Endothelial cell of umbilical vein (primary cell): ENCODE results near the gene CHD5. TPM values are rescaled to one million over a fixed set of nuclear protein-coding genes. Genes with fewer than 3 reads are reported as not detected.

Experiments used
- BruUV-seq: library from RNA; stranded (reverse); fragments of 400-500 nt; replicated peaks from 2 replicates; lab custom pipeline; 2021; lab: Mats Ljungman, UMichigan
- CTCF ChIA-PET: fragments of 300-600, 350-600 bp; sonication (Branson Sonifier 250); formaldehyde crosslinking; loops from one replicate; lab custom pipeline; 2021; ENCODE audit warnings: antibody characterized with exemption, inconsistent platforms; lab: Charles Lee
- POLR2A ChIA-PET: fragments of 300-600, 350-600 bp; sonication (Branson Sonifier 250); formaldehyde crosslinking; loops from one replicate; lab custom pipeline; 2021; ENCODE audit warnings: antibody characterized with exemption, inconsistent platforms; lab: Charles Lee
- DNase-seq: peaks from one replicate; pipeline ENCODE4 v3.0.0-alpha.2; 2011; ENCODE audit warnings: low read depth, low spot score
- FAIRE-seq: peaks from 2 replicates; lab custom pipeline; 2011; peaks lifted over from hg19 to GRCh38; lab: Jason Lieb, UNC
- H2AFZ ChIP-seq: 2 replicates; pipeline ENCODE4 v1.6.0; 2012; ENCODE audit warnings: low read depth, low read length, control low read depth, inconsistent platforms
- H3K27ac ChIP-seq: 2 replicates; pipeline ENCODE4 v1.5.1; 2011; ENCODE audit warnings: low read depth, mild to moderate bottlenecking, control low read depth, low read length, moderate library complexity; ENCODE audit not compliant: insufficient read depth
- H3K27me3 ChIP-seq, 2 experiments: 2 replicates each; pipeline versions ENCODE4 v1.6.0 to v1.6.1; 2011; ENCODE audit warnings: low read length in 2 of 2, mixed read lengths in 1 of 2; ENCODE audit not compliant: control insufficient read depth in 2 of 2, insufficient read depth in 2 of 2
- H3K36me3 ChIP-seq, 2 experiments: 2 replicates in 1 of 2; 3 replicates in 1 of 2; pipeline ENCODE4 v1.5.1; 2011; ENCODE audit warnings: low read length in 2 of 2, mild to moderate bottlenecking in 1 of 2, moderate library complexity in 1 of 2; ENCODE audit not compliant: control insufficient read depth in 2 of 2, insufficient read depth in 2 of 2; ENCODE audit errors: extremely low read depth in 1 of 2
- H3K4me1 ChIP-seq: 3 replicates; pipeline ENCODE4 v1.5.1; 2011; ENCODE audit warnings: mild to moderate bottlenecking, low read length; ENCODE audit not compliant: control insufficient read depth, insufficient read depth; ENCODE audit errors: extremely low read depth
- H3K4me2 ChIP-seq: 2 replicates; pipeline ENCODE4 v1.6.1; 2011; ENCODE audit warnings: low read length, control low read depth, mixed read lengths; ENCODE audit not compliant: insufficient read depth
- H3K4me3 ChIP-seq, 3 experiments: fragments of 200-600 bp in 1 of 3; sonication (generic), shearing (Covaris generic) in 1 of 3; replicated peaks in 1 of 3; 2 replicates each; pipeline ENCODE4 v1.5.1; 2011 to 2016; ENCODE audit warnings: control low read depth in 3 of 3, low read length in 3 of 3, mild to moderate bottlenecking in 2 of 3, inconsistent platforms in 1 of 3, low read depth in 1 of 3, moderate library complexity in 1 of 3; ENCODE audit not compliant: insufficient read depth in 1 of 3
- H3K79me2 ChIP-seq: 2 replicates; pipeline ENCODE4 v1.6.0; 2012; ENCODE audit warnings: low read length, inconsistent platforms; ENCODE audit not compliant: control insufficient read depth, insufficient read depth
- H3K9ac ChIP-seq: replicated peaks from 2 replicates; pipeline ENCODE3; 2011; ENCODE audit warnings: low read length, control low read depth; ENCODE audit not compliant: insufficient read depth; ENCODE audit errors: extremely low read depth
- H3K9me1 ChIP-seq: replicated peaks from 3 replicates; pipeline ENCODE4 v1.6.0; 2011; ENCODE audit warnings: mild to moderate bottlenecking, low read length; ENCODE audit not compliant: control insufficient read depth, insufficient read depth; ENCODE audit errors: extremely low read depth
- H3K9me3 ChIP-seq: replicated peaks from 2 replicates; pipeline ENCODE4 v1.5.1; 2012; ENCODE audit warnings: low read length, inconsistent platforms; ENCODE audit not compliant: control insufficient read depth, insufficient read depth
- H4K20me1 ChIP-seq: replicated peaks from 2 replicates; pipeline ENCODE3; 2011; ENCODE audit warnings: mild to moderate bottlenecking, low read length; ENCODE audit not compliant: control insufficient read depth, insufficient read depth; ENCODE audit errors: extremely low read depth
- CTCF ChIP-seq, 2 donors: IDR thresholded peaks; 1 replicate in 1 of 2; 2 replicates in 1 of 2; pipeline ENCODE4 v1.5.1; 2011; ENCODE audit warnings: low read length in 2 of 2, mild to moderate bottlenecking in 2 of 2, moderate library complexity in 2 of 2, control low read depth in 1 of 2, inconsistent platforms in 1 of 2, low read depth in 1 of 2; ENCODE audit not compliant: insufficient read depth in 1 of 2; ENCODE audit errors: extremely low read depth in 1 of 2
- EZH2 ChIP-seq: IDR thresholded peaks from 2 replicates; pipeline ENCODE4 v1.6.1; 2012; ENCODE audit warnings: borderline replicate concordance, low read depth, mild to moderate bottlenecking, moderate library complexity, low read length, inconsistent platforms; ENCODE audit not compliant: severe bottlenecking
- FOS ChIP-seq: IDR thresholded peaks from 2 replicates; pipeline ENCODE4 v1.6.1; 2011; ENCODE audit warnings: mild to moderate bottlenecking, low read length, moderate library complexity, borderline replicate concordance; ENCODE audit not compliant: insufficient read depth
- GATA2 ChIP-seq: IDR thresholded peaks from 2 replicates; pipeline ENCODE4 v1.7.0; 2011; ENCODE audit warnings: low read depth, mild to moderate bottlenecking, moderate library complexity, mixed read lengths, low read length; ENCODE audit not compliant: insufficient read length, insufficient read depth
- JUN ChIP-seq: IDR thresholded peaks from 2 replicates; pipeline ENCODE4 v1.6.1; 2011; ENCODE audit warnings: borderline replicate concordance, low read depth; ENCODE audit not compliant: insufficient read length, insufficient read depth
- MAX ChIP-seq: IDR thresholded peaks from 2 replicates; pipeline ENCODE4 v1.6.1; 2011; ENCODE audit not compliant: insufficient read depth, insufficient read length
- MYC ChIP-seq: IDR thresholded peaks from one replicate; pipeline ENCODE4 v1.6.1; 2011; ENCODE audit warnings: mild to moderate bottlenecking, low read depth, low read length
- POLR2A ChIP-seq: IDR thresholded peaks from 2 replicates; pipeline ENCODE4 v1.6.1; 2012; ENCODE audit warnings: low read depth, mild to moderate bottlenecking, control low read depth, low read length
- POLR2AphosphoS5 ChIP-seq: IDR thresholded peaks from 2 replicates; pipeline ENCODE4 v1.6.1; 2012; ENCODE audit warnings: low read depth, mild to moderate bottlenecking, control low read depth, low read length, moderate library complexity; ENCODE audit not compliant: insufficient read depth
- dilution Hi-C: fragments of 300-500 bp; cut with MboI; formaldehyde crosslinking; loops from one replicate; pipeline ENCODE4 v1.15.0; 2019; ENCODE audit warnings: low sequenced_read_pairs; ENCODE audit not compliant: extremely low pct_ligation_motif_present
- intact Hi-C: fragments of 100-400 bp; cut with micrococcal nuclease; formaldehyde crosslinking; loops from one replicate; pipeline ENCODE4 v1.10.0; 2022
- polyA plus RNA-seq, 4 experiments: library from polyadenylated mRNA; depleted of rRNA in 3 of 4; stranded (reverse) in 3 of 4; unstranded in 1 of 4; fragments of >200 nt; gene quantifications; 2 replicates each; pipeline versions ENCODE4 v1.2.1 to v1.2.3, GENCODE V29; 2011 to 2012; ENCODE audit warnings: missing spikeins in 1 of 4
- total RNA-seq: library from RNA; stranded (reverse); gene quantifications from 2 replicates; pipeline ENCODE4 v1.2.3, GENCODE V29; 2021

CHD5 gene
- total and polyA plus RNA-seq, 2 donors (not counting 3 experiments of a cell fraction or from before 2014, with no cell fraction given): 0.04 to 0.11 TPM

DNA sequence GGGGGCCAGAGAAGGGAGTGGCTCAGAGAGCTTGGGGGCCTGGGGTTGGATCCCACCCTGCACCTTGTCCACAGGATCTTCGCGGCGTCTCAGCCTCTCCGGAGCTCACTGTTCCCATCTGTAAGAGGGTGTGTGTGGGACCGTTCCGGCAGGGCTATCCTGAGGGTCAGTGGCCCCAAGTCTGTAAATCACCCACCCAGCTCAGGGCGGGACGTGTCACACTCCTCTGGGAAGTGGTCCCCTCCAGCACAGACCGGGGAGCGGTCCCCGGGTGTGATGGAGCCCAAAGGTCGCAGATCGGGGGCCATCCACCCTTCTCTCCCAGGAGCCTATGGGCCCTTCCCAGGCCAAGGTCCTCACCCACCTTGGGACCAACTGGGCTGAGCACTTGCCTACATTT is 94.5 kb downstream of the CHD5 start:
- Histone ChIP-seq H3K4me1 (no peaks in the 10 kb centered on the region), H3K27me3 (no peaks in the 10 kb centered on the region), H3K27ac (no peak overlapping the region), H4K20me1 (no peaks in the 10 kb centered on the region), H2AFZ (no peak overlapping the region), H3K9me3 (no peaks in the 10 kb centered on the region), H3K4me3 (no peak overlapping the region), H3K79me2 (no peaks in the 10 kb centered on the region), H3K4me2 (no peak overlapping the region), H3K9me1 (no peaks in the 10 kb centered on the region), H3K9ac (no peak overlapping the region), H3K36me3 (no peaks in the 10 kb centered on the region)
- intact Hi-C loops (no loop called here), dilution Hi-C loops (no loop called here)
- no TSS peak for BruUV-seq
- no peak for TF ChIP-seq FOS
- no peak for TF ChIP-seq EZH2
- TF ChIP-seq POLR2A: no peak
- TF ChIP-seq MAX: no peak
- TF ChIP-seq POLR2AphosphoS5: no peak
- no peak for TF ChIP-seq JUN
- no peak for TF ChIP-seq MYC
- no peak for DNase-seq
- ChIA-PET CTCF (interaction anchor here (1.1 to 1.6 kb wide), 3 partner anchors 32 to 159 kb away, joined by 3 to 5 read pairs (median 3); no protein-coding TSS in a partner anchor), POLR2A (no interaction called here)
- no peak for FAIRE-seq

- Histone ChIP-seq H2AFZ (no peak overlapping the region), H3K9me3 (no peaks in the 10 kb centered on the region), H4K20me1 (no peaks in the 10 kb centered on the region), H3K27me3 (no peaks in the 10 kb centered on the region), H3K4me2 (no peak overlapping the region), H3K4me1 (no peaks in the 10 kb centered on the region), H3K9me1 (no peaks in the 10 kb centered on the region), H3K4me3 (no peak overlapping the region), H3K9ac (no peak overlapping the region), H3K36me3 (no peaks in the 10 kb centered on the region), H3K79me2 (no peaks in the 10 kb centered on the region), H3K27ac (no peak overlapping the region)
- no TSS peak for BruUV-seq
- ChIA-PET CTCF (interaction anchor here (1.0 to 1.6 kb wide), 4 partner anchors 12 to 160 kb away, joined by 3 to 5 read pairs (median 3); no protein-coding TSS in a partner anchor), POLR2A (interaction anchor here (0.6 kb wide), 1 partner anchor 15 kb away, joined by 3 read pairs; no protein-coding TSS in a partner anchor)
- DNase-seq (no peak), FAIRE-seq (no peak)
- TF ChIP-seq POLR2AphosphoS5 (no peak), CTCF (IDR thresholded peaks at IDR 0.05; ENCODE audit: extremely low read depth in 1 of 2, insufficient read depth in 1 of 2, low read depth in 1 of 2, low read length in 2 of 2) (no peak), MYC (no peak), POLR2A (no peak), GATA2 (no peak), JUN (no peak), FOS (no peak), EZH2 (no peak), MAX (no peak)
- intact Hi-C loops: no loop called here
- dilution Hi-C loops: no loop called here
These were observed 95.2 kb downstream of the CHD5 start for GRCh38 chr1:6084781-6085495.
